SK-N-SH treated with all-trans-retinoic acid at 6 μM for 48 hours (cell line): Measurements from ENCODE around the gene MAPKBP1.

Experiments used
- ATAC-seq: fragments of 200-7000 bp; cut with Tn5 transposase; 3 replicates; pipeline ENCODE4 v1.9.1; 2020; ENCODE audit warnings: mild to moderate bottlenecking, moderate library complexity
- ARNTL ChIP-seq: fragments of 450-650 bp; formaldehyde crosslinking; IDR thresholded peaks from 2 replicates; pipeline ENCODE4 v1.5.0; 2020; ENCODE audit warnings: low read depth, mild to moderate bottlenecking, moderate library complexity, borderline replicate concordance
- BACH2 ChIP-seq: fragments of 250-450 bp; sonication (Bioruptor Pico); IDR thresholded peaks from 2 replicates; pipeline ENCODE4 v1.9.0; 2021; ENCODE audit warnings: mild to moderate bottlenecking, borderline replicate concordance
- CSDC2 ChIP-seq: fragments of 250-450 bp; sonication (Bioruptor Pico); IDR thresholded peaks from 2 replicates; pipeline ENCODE4 v1.5.0; 2020; ENCODE audit warnings: mild to moderate bottlenecking, moderate library complexity
- ESRRG ChIP-seq: fragments of 250-450 bp; sonication (Bioruptor Pico); IDR thresholded peaks from 2 replicates; pipeline ENCODE4 v1.6.1; 2021; ENCODE audit warnings: mild to moderate bottlenecking
- GLIS3 ChIP-seq: fragments of 250-450 bp; sonication (Bioruptor Pico); IDR thresholded peaks from 2 replicates; pipeline ENCODE4 v1.5.0; 2020; ENCODE audit warnings: mild to moderate bottlenecking, moderate library complexity
- ISL1 ChIP-seq: fragments of 250-450 bp; sonication (Bioruptor Pico); IDR thresholded peaks from 2 replicates; pipeline ENCODE4 v2.1.2; 2022; ENCODE audit warnings: mild to moderate bottlenecking, moderate library complexity
- OSR1 ChIP-seq: fragments of 250-450 bp; sonication (Bioruptor Pico); IDR thresholded peaks from 2 replicates; pipeline ENCODE4 v1.8.0; 2022; ENCODE audit warnings: moderate library complexity, mild to moderate bottlenecking, inconsistent platforms
- PPARA ChIP-seq: fragments of 250-450 bp; sonication (Bioruptor Pico); IDR thresholded peaks from 2 replicates; pipeline ENCODE4 v1.5.0; 2020; ENCODE audit warnings: mild to moderate bottlenecking, borderline replicate concordance
- RARB ChIP-seq: fragments of 250-450 bp; sonication (Bioruptor Pico); IDR thresholded peaks from 2 replicates; pipeline ENCODE4 v1.8.0; 2021; ENCODE audit warnings: mild to moderate bottlenecking, moderate library complexity
- SNAI2 ChIP-seq: fragments of 250-450 bp; sonication (Bioruptor Pico); IDR thresholded peaks from 2 replicates; pipeline ENCODE4 v1.5.0; 2020; ENCODE audit warnings: mild to moderate bottlenecking, moderate library complexity
- TCF4 ChIP-seq: fragments of 250-450 bp; sonication (Bioruptor Pico); IDR thresholded peaks from 2 replicates; pipeline ENCODE4 v1.8.0; 2021; ENCODE audit warnings: mild to moderate bottlenecking, moderate library complexity, borderline replicate concordance
- TOX ChIP-seq: fragments of 250-450 bp; sonication (Bioruptor Pico); IDR thresholded peaks from 2 replicates; pipeline ENCODE4 v1.8.0; 2021; ENCODE audit warnings: mild to moderate bottlenecking, moderate library complexity, borderline replicate concordance
- ZC3H10 ChIP-seq: fragments of 250-450 bp; sonication (Bioruptor Pico); IDR thresholded peaks from 2 replicates; pipeline ENCODE4 v1.5.1; 2021; ENCODE audit warnings: mild to moderate bottlenecking, moderate library complexity
- ZFP3 ChIP-seq: fragments of 250-450 bp; sonication (Bioruptor Pico); IDR thresholded peaks from 2 replicates; pipeline ENCODE4 v1.5.0; 2020; ENCODE audit warnings: mild to moderate bottlenecking, moderate library complexity
- ZFP30 ChIP-seq: fragments of 450-650 bp; formaldehyde crosslinking; IDR thresholded peaks from 2 replicates; pipeline ENCODE4 v1.5.0; 2022; ENCODE audit warnings: mild to moderate bottlenecking, moderate library complexity
- ZNF565 ChIP-seq: fragments of 450-650 bp; formaldehyde crosslinking; conservative IDR thresholded peaks from 2 replicates; pipeline ENCODE4 v1.5.0; 2020; ENCODE audit warnings: low read depth, mild to moderate bottlenecking, moderate library complexity
- ZNF70 ChIP-seq: fragments of 450-650 bp; formaldehyde crosslinking; IDR thresholded peaks from 2 replicates; pipeline ENCODE4 v1.5.0; 2020; ENCODE audit warnings: mild to moderate bottlenecking, moderate library complexity
- ZNF8 ChIP-seq: fragments of 450-650 bp; formaldehyde crosslinking; IDR thresholded peaks from 2 replicates; pipeline ENCODE4 v1.5.0; 2020; ENCODE audit warnings: mild to moderate bottlenecking, moderate library complexity
- TF ChIP-seq, protein P1 (sequence below): fragments of 250-450 bp; sonication (Bioruptor Pico); IDR thresholded peaks from 2 replicates; pipeline ENCODE4 v1.8.0; 2021; ENCODE audit warnings: low read depth, mild to moderate bottlenecking, moderate library complexity, borderline replicate concordance
- TF ChIP-seq, protein P2 (sequence below): fragments of 250-450 bp; sonication (Bioruptor Pico); IDR thresholded peaks from 2 replicates; pipeline ENCODE4 v1.5.1; 2021; ENCODE audit warnings: mild to moderate bottlenecking, moderate library complexity
- TF ChIP-seq, protein P3 (sequence below): fragments of 250-450 bp; sonication (Bioruptor Pico); IDR thresholded peaks from 2 replicates; pipeline ENCODE4 v1.5.1; 2020; ENCODE audit warnings: low read depth, mild to moderate bottlenecking, moderate library complexity

The MAPKBP1 gene

GRCh38 chr15:41873711-41874110 is 99.4 kb downstream of the MAPKBP1 start (continued):
- TF ChIP-seq BACH2 (no peak), TOX (no peak), TCF4 (CRISPR knock-in tag) (no peak), SNAI2 (CRISPR knock-in tag) (no peak), ZFP30 (CRISPR knock-in tag) (no peak)
- TF ChIP-seq, protein P1, sequence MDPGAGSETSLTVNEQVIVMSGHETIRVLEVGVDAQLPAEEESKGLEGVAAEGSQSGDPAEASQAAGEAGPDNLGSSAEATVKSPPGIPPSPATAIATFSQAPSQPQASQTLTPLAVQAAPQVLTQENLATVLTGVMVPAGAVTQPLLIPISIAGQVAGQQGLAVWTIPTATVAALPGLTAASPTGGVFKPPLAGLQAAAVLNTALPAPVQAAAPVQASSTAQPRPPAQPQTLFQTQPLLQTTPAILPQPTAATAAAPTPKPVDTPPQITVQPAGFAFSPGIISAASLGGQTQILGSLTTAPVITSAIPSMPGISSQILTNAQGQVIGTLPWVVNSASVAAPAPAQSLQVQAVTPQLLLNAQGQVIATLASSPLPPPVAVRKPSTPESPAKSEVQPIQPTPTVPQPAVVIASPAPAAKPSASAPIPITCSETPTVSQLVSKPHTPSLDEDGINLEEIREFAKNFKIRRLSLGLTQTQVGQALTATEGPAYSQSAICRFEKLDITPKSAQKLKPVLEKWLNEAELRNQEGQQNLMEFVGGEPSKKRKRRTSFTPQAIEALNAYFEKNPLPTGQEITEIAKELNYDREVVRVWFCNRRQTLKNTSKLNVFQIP = no peak
- TF ChIP-seq, all 23 proteins: peak for 0

DNA sequence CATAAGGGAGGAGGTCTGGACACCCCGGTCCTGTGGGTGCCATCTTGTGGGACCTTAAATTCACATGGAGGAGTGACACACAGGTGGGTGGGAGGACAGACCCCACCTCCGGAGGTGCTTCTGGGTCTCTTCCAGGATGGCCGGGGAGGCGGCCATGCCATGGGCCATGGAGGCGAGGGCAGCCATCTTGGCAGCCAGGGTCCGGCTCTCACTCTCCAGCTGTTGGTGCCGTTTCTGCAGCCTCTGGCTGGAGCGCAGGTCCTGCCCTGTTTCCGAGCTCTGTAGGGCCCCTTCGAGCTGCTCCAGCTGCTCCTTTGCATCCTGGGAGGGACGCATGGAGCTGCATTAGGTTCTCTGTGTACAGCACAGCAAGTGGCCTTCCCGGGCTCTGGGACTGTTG is 100.5 kb downstream of the MAPKBP1 start:
- TF ChIP-seq ISL1 (CRISPR knock-in tag) (no peak), GLIS3 (CRISPR knock-in tag) (no peak), PPARA (CRISPR knock-in tag) (no peak), ZNF70 (no peak), ARNTL (CRISPR knock-in tag) (no peak), TOX (no peak), ZNF8 (no peak), SNAI2 (CRISPR knock-in tag) (no peak), ESRRG (CRISPR knock-in tag) (no peak), ZNF565 (CRISPR knock-in tag) (no peak), RARB (CRISPR knock-in tag) (no peak)
- TF ChIP-seq, protein P2, sequence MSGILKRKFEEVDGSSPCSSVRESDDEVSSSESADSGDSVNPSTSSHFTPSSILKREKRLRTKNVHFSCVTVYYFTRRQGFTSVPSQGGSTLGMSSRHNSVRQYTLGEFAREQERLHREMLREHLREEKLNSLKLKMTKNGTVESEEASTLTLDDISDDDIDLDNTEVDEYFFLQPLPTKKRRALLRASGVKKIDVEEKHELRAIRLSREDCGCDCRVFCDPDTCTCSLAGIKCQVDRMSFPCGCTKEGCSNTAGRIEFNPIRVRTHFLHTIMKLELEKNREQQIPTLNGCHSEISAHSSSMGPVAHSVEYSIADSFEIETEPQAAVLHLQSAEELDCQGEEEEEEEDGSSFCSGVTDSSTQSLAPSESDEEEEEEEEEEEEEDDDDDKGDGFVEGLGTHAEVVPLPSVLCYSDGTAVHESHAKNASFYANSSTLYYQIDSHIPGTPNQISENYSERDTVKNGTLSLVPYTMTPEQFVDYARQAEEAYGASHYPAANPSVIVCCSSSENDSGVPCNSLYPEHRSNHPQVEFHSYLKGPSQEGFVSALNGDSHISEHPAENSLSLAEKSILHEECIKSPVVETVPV = no peak
- ATAC-seq = no peak

DNA sequence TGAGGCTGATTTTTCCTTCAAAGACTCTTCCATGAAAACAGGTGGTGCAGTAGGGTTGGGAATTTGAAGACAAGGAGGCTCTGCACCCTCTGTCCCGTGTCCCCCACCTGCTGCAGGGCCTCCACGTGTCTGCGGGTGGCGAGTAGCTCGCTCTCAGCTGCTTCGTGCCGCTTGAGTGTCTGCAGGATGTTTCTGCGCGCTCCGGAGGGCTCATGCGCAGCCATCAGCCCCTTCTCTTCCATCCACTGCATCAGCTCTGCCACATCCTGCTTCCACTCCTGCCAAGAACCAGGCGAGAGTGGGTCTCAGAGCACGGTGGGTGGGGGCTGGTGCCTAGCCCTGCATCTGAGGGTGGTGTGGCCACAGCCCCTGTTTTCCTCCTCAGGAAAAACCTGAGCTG is 101.7 kb downstream of the MAPKBP1 start:
- ATAC-seq = no peak
- no peak for TF ChIP-seq TCF4 (CRISPR knock-in tag)
- TF ChIP-seq, protein P3, sequence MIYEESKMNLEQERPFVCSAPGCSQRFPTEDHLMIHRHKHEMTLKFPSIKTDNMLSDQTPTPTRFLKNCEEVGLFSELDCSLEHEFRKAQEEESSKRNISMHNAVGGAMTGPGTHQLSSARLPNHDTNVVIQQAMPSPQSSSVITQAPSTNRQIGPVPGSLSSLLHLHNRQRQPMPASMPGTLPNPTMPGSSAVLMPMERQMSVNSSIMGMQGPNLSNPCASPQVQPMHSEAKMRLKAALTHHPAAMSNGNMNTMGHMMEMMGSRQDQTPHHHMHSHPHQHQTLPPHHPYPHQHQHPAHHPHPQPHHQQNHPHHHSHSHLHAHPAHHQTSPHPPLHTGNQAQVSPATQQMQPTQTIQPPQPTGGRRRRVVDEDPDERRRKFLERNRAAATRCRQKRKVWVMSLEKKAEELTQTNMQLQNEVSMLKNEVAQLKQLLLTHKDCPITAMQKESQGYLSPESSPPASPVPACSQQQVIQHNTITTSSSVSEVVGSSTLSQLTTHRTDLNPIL (CRISPR knock-in tag) = no peak

- ATAC-seq = no peak
- TF ChIP-seq OSR1 (CRISPR knock-in tag) = no peak
- no peak for TF ChIP-seq CSDC2 (CRISPR knock-in tag)
- no peak for TF ChIP-seq ZFP30 (CRISPR knock-in tag)
- TF ChIP-seq ZFP3 = no peak
- TF ChIP-seq GLIS3 (CRISPR knock-in tag) = no peak
- no peak for TF ChIP-seq TOX
- no peak for TF ChIP-seq BACH2
- no peak for TF ChIP-seq ZNF70
- no peak for TF ChIP-seq ZNF565 (CRISPR knock-in tag)
- TF ChIP-seq ZC3H10 = no peak
- TF ChIP-seq ZNF8 = no peak
- TF ChIP-seq, protein P2 = no peak
- no peak for TF ChIP-seq ISL1 (CRISPR knock-in tag)
These were observed 102.4 kb downstream of the MAPKBP1 start for GRCh38 chr15:41876689-41877088.
